CD4-positive, alpha-beta T cell (primary cell): ENCODE measurements around the gene LSM6. TPM values are rescaled to one million over a fixed set of nuclear protein-coding genes. Genes with fewer than 3 reads are reported as not detected.

ENCODE experiments used
- ATAC-seq: fragments of 200-7000 bp; cut with Tn5 transposase; one replicate; pipeline ENCODE4 v1.10.0; 2022; ENCODE audit warnings: mild to moderate bottlenecking; ENCODE audit not compliant: poor library complexity
- CTCF ChIA-PET: fragments of 350-600 bp; sonication (Branson Sonifier 250); formaldehyde crosslinking; loops from one replicate; lab custom pipeline; 2021; ENCODE audit warnings: antibody characterized with exemption, inconsistent platforms; lab: Charles Lee
- POLR2A ChIA-PET: fragments of 350-600 bp; sonication (Branson Sonifier 250); formaldehyde crosslinking; loops from one replicate; lab custom pipeline; 2021; ENCODE audit warnings: antibody characterized with exemption, inconsistent platforms; lab: Charles Lee
- DNase-seq, 14 experiments: peaks; one replicate each; pipeline ENCODE4 v3.0.0-alpha.2; 2013 to 2020; ENCODE audit warnings: mixed read lengths in 2 of 14
- H3K27ac ChIP-seq, 2 donors: one replicate each; pipeline versions ENCODE4 v1.5.1 to v1.7.0; 2013; ENCODE audit warnings: low read length in 2 of 2, low read depth in 1 of 2, mild to moderate bottlenecking in 1 of 2
- H3K27me3 ChIP-seq, 2 experiments: 1 replicate in 1 of 2; 2 replicates in 1 of 2; pipeline versions ENCODE4 v1.6.1 to v1.7.0; 2013; ENCODE audit warnings: low read length in 2 of 2, control low read depth in 1 of 2, mild to moderate bottlenecking in 1 of 2, moderate library complexity in 1 of 2; ENCODE audit not compliant: insufficient read depth in 2 of 2, control insufficient read depth in 1 of 2
- H3K36me3 ChIP-seq: one replicate; pipeline ENCODE4 v1.6.1; 2013; ENCODE audit warnings: low read length, control low read depth; ENCODE audit not compliant: insufficient read depth
- H3K4me1 ChIP-seq: one replicate; pipeline ENCODE4 v1.6.1; 2013; ENCODE audit warnings: low read length, control low read depth; ENCODE audit not compliant: insufficient read depth
- H3K4me3 ChIP-seq: one replicate; pipeline ENCODE4 v1.5.1; 2013; ENCODE audit warnings: mild to moderate bottlenecking, low read length, moderate library complexity
- H3K9me3 ChIP-seq, 2 experiments: 1 replicate in 1 of 2; 2 replicates in 1 of 2; pipeline versions ENCODE4 v1.6.1 to v1.7.0; 2013; ENCODE audit warnings: low read length in 2 of 2, mild to moderate bottlenecking in 2 of 2, control low read depth in 1 of 2, moderate library complexity in 1 of 2; ENCODE audit not compliant: control insufficient read depth in 1 of 2, insufficient read depth in 1 of 2
- H3K27ac Mint-ChIP-seq: one replicate; pipeline ENCODE4 v1.8.0; 2020; ENCODE audit warnings: mixed read lengths
- H3K27me3 Mint-ChIP-seq: one replicate; pipeline ENCODE4 v1.8.0; 2021; ENCODE audit warnings: mixed read lengths
- H3K36me3 Mint-ChIP-seq: one replicate; pipeline ENCODE4 v1.8.0; 2021; ENCODE audit warnings: low read depth, mixed read lengths
- H3K4me1 Mint-ChIP-seq: one replicate; pipeline ENCODE4 v1.8.0; 2021; ENCODE audit warnings: low read depth, mixed read lengths
- H3K4me3 Mint-ChIP-seq: one replicate; pipeline ENCODE4 v1.8.0; 2020; ENCODE audit warnings: mild to moderate bottlenecking, mixed read lengths
- H3K9me3 Mint-ChIP-seq: one replicate; pipeline ENCODE4 v1.8.0; 2020; ENCODE audit warnings: mixed read lengths
- CTCF ChIP-seq: fragments of 200-600 bp; IDR thresholded peaks from one replicate; pipeline ENCODE4 v1.8.0; 2022; ENCODE audit warnings: antibody characterized with exemption, mild to moderate bottlenecking
- intact Hi-C, 2 experiments: fragments of 100-400 bp; cut with DNase I in 1 of 2; cut with micrococcal nuclease in 1 of 2; formaldehyde crosslinking; loops; one replicate each; pipeline versions ENCODE4 v1.15.1 to v1.9.0; 2023 to 2025; cut with DNase I, micrococcal nuclease
- total RNA-seq, 174 experiments: library from RNA in 2 of 174; stranded (reverse) in 2 of 174; gene quantifications; one replicate each; pipeline ENCODE4 v1.2.3 and lab custom pipeline; 2021 to 2026

Gene LSM6
- total RNA-seq, 2 experiments from 2014 or later, result 33.8 to 34.2 TPM

- no peak overlapping the region for H3K4me3 ChIP-seq
- no peak overlapping the region for H3K27ac ChIP-seq
- POLR2A ChIA-PET, result no interaction called here
- no peak for DNase-seq
- no peaks in the 10 kb centered on the region for H3K4me1 ChIP-seq
- H3K4me3 Mint-ChIP-seq, result no peak overlapping the region
- no peaks in the 10 kb centered on the region for H3K9me3 ChIP-seq
- CTCF ChIA-PET, result no interaction called here
- no peaks in the 10 kb centered on the region for H3K36me3 ChIP-seq
- no peak for ATAC-seq
- H3K27ac Mint-ChIP-seq, result no peak overlapping the region
- intact Hi-C loops, result no loop called here
- H3K36me3 Mint-ChIP-seq, result no peaks in the 10 kb centered on the region
- no peaks in the 10 kb centered on the region for H3K4me1 Mint-ChIP-seq
- H3K9me3 Mint-ChIP-seq, result no peaks in the 10 kb centered on the region
- no peaks in the 10 kb centered on the region for H3K27me3 Mint-ChIP-seq
- TF ChIP-seq CTCF, result no peak
- H3K27me3 ChIP-seq, result no peaks in the 10 kb centered on the region
Measured at GRCh38 chr4:146146918-146147317, 28.6 kb upstream of the LSM6 start.

- Histone ChIP-seq H3K9me3 (no peaks in the 10 kb centered on the region), H3K27ac (no peak overlapping the region), H3K27me3 (no peaks in the 10 kb centered on the region), H3K4me3 (no peak overlapping the region), H3K4me1 (no peaks in the 10 kb centered on the region), H3K36me3 (no peaks in the 10 kb centered on the region)
- intact Hi-C loops, result no loop called here
- ChIA-PET CTCF (no interaction called here), POLR2A (no interaction called here)
- DNase-seq (no peak), ATAC-seq (no peak)
- Mint-ChIP-seq H3K36me3 (no peaks in the 10 kb centered on the region), H3K9me3 (no peaks in the 10 kb centered on the region), H3K27me3 (no peaks in the 10 kb centered on the region), H3K4me3 (no peak overlapping the region), H3K27ac (no peak overlapping the region), H3K4me1 (no peaks in the 10 kb centered on the region)
- no peak for TF ChIP-seq CTCF
Measured at GRCh38 chr4:146148021-146148420, 27.5 kb upstream of the LSM6 start.

GRCh38 chr4:146154057-146154456 is 21.5 kb upstream of the LSM6 start:
- ChIA-PET CTCF (no interaction called here), POLR2A (no interaction called here)

More at GRCh38 chr4:146154057-146154456, 21.5 kb upstream of the LSM6 start:
- no peaks in the 10 kb centered on the region for H3K4me1 Mint-ChIP-seq
- no peak overlapping the region for H3K4me3 Mint-ChIP-seq
- DNase-seq, result no peak
- no peaks in the 10 kb centered on the region for H3K9me3 Mint-ChIP-seq
- Histone ChIP-seq H3K27me3 (peaks cover 0 to 6% of the 10 kb centered on the region in 2 experiments), H3K27ac (no peak overlapping the region), H3K9me3 (peaks cover 0 to 4% of the 10 kb centered on the region in 2 experiments), H3K4me3 (no peak overlapping the region), H3K4me1 (no peaks in the 10 kb centered on the region), H3K36me3 (no peaks in the 10 kb centered on the region)
- intact Hi-C loops, result no loop called here
- TF ChIP-seq CTCF, result no peak
- no peaks in the 10 kb centered on the region for H3K36me3 Mint-ChIP-seq
- H3K27ac Mint-ChIP-seq, result no peak overlapping the region
- peaks cover 37% of the 10 kb centered on the region for H3K27me3 Mint-ChIP-seq
- no peak for ATAC-seq
